ENCODE results near the gene MARCHF5.

MARCHF5 gene

GRCh38 chr10:92290837-92291615, at the start of gene MARCHF5, which contains the start of gene CPEB3:
MARCHF5 (plus strand) TSS chr10:92291167; CDS start chr10:92291495, 328 bp downstream.
CPEB3 (minus strand) TSS chr10:92291078; CDS start chr10:92240350, 50,728 bp downstream.
- peak; percentile 95 for DNase-seq

GRCh38 chr10:92241501-92241900, 49.5 kb upstream of the MARCHF5 start:
- DNase-seq = peak; percentile 52

GRCh38 chr10:92242380-92242779, 48.6 kb upstream of the MARCHF5 start:
- DNase-seq = no peak

- peak; percentile 85 for DNase-seq
Measured at GRCh38 chr10:92242910-92243671, 47.9 kb upstream of the MARCHF5 start.

- no peak for DNase-seq
Measured at GRCh38 chr10:92244796-92245195, 46.2 kb upstream of the MARCHF5 start.

GRCh38 chr10:92248566-92248965, 42.4 kb upstream of the MARCHF5 start:
- no peak for DNase-seq

GRCh38 chr10:92263396-92263795, 27.6 kb upstream of the MARCHF5 start:
- DNase-seq = no peak

- DNase-seq = no peak
Measured at GRCh38 chr10:92264249-92264648, 26.7 kb upstream of the MARCHF5 start.

GRCh38 chr10:92265687-92266258, 25.2 kb upstream of the MARCHF5 start:
- no peak for DNase-seq

- no peak for DNase-seq
Measured at GRCh38 chr10:92267343-92267742, 23.6 kb upstream of the MARCHF5 start.

GRCh38 chr10:92268748-92269147, 22.2 kb upstream of the MARCHF5 start:
- no peak for DNase-seq

- DNase-seq = no peak
Measured at GRCh38 chr10:92274071-92274470, 16.9 kb upstream of the MARCHF5 start.

- DNase-seq = no peak
Measured at GRCh38 chr10:92278996-92279696, 11.8 kb upstream of the MARCHF5 start.

GRCh38 chr10:92284112-92284704, 6.8 kb upstream of the MARCHF5 start:
- peak; percentile 4 for DNase-seq

GRCh38 chr10:92290076-92290836, 711 bp upstream of the MARCHF5 start:
- peak; percentile 32 for DNase-seq

- no peak for DNase-seq
Measured at GRCh38 chr10:92291616-92291865, 574 bp downstream of the MARCHF5 start.

- DNase-seq = peak; percentile 37
Measured at GRCh38 chr10:92291921-92292845, 1.2 kb downstream of the MARCHF5 start.

- DNase-seq = no peak
Measured at GRCh38 chr10:92298487-92298886, 7.5 kb downstream of the MARCHF5 start.

GRCh38 chr10:92303096-92303495, 12.1 kb downstream of the MARCHF5 start:
- DNase-seq = no peak

GRCh38 chr10:92304061-92304460, 13.1 kb downstream of the MARCHF5 start:
- DNase-seq = no peak

All from midbrain (tissue), 1 donor.